CD4-positive, alpha-beta T cell treated with Interleukin-21 for 1 hour (primary cell): ENCODE data around the gene DNAJB13.

Experiments used
- DNase-seq: peaks from one replicate; pipeline ENCODE4 v3.0.0-alpha.2; 2020

DNAJB13 gene

GRCh38 chr11:74001822-74002286, 51.0 kb downstream of the DNAJB13 start:
- DNase-seq = no peak

GRCh38 chr11:74002832-74003231, 52.0 kb downstream of the DNAJB13 start:
- no peak for DNase-seq

- no peak for DNase-seq
Observed at GRCh38 chr11:74004046-74004695, 53.3 kb downstream of the DNAJB13 start.

- peak; percentile 89 for DNase-seq
Observed at GRCh38 chr11:74004759-74005615, 54.2 kb downstream of the DNAJB13 start.

GRCh38 chr11:74005721-74006517, 55.1 kb downstream of the DNAJB13 start:
- DNase-seq = no peak

- no peak for DNase-seq
Observed at GRCh38 chr11:74006743-74007304, 56.0 kb downstream of the DNAJB13 start.

GRCh38 chr11:74007691-74008372, 57.0 kb downstream of the DNAJB13 start:
- DNase-seq = no peak

- no peak for DNase-seq
Observed at GRCh38 chr11:74008373-74009229, 57.8 kb downstream of the DNAJB13 start, which contains the start of gene UCP3. TSS of gene UCP3 (minus strand) at chr11:74009085. CDS start at chr11:74007042, 2,043 bp downstream.

- DNase-seq = no peak
Observed at GRCh38 chr11:74009230-74009547, 58.4 kb downstream of the DNAJB13 start.

- no peak for DNase-seq
Observed at GRCh38 chr11:74009675-74010305, 59.0 kb downstream of the DNAJB13 start.

- no peak for DNase-seq
Observed at GRCh38 chr11:74010306-74011300, 59.8 kb downstream of the DNAJB13 start.

- DNase-seq = peak; percentile 74
Observed at GRCh38 chr11:74011360-74012073, 60.7 kb downstream of the DNAJB13 start.

- no peak for DNase-seq
Observed at GRCh38 chr11:74012074-74012809, 61.4 kb downstream of the DNAJB13 start.

- no peak for DNase-seq
Observed at GRCh38 chr11:74013141-74013540, 62.3 kb downstream of the DNAJB13 start.

GRCh38 chr11:74014880-74015279, 64.1 kb downstream of the DNAJB13 start:
- no peak for DNase-seq

GRCh38 chr11:74015919-74016684, 65.3 kb downstream of the DNAJB13 start:
- no peak for DNase-seq

GRCh38 chr11:74017631-74018030, 66.8 kb downstream of the DNAJB13 start:
- no peak for DNase-seq
